HG03521 (cell line): ENCODE results near the gene NR2C2.

ENCODE experiments used
- ATAC-seq: cut with Tn5 transposase; IDR thresholded peaks from one replicate; pipeline ENCODE4 v1.9.1; 2021; ENCODE audit warnings: mild to moderate bottlenecking, moderate library complexity; ENCODE audit not compliant: unreplicated experiment

NR2C2 gene

GRCh38 chr3:14921034-14921616 is 26.3 kb upstream of the NR2C2 start:
- ATAC-seq: peak; percentile 62

DNA sequence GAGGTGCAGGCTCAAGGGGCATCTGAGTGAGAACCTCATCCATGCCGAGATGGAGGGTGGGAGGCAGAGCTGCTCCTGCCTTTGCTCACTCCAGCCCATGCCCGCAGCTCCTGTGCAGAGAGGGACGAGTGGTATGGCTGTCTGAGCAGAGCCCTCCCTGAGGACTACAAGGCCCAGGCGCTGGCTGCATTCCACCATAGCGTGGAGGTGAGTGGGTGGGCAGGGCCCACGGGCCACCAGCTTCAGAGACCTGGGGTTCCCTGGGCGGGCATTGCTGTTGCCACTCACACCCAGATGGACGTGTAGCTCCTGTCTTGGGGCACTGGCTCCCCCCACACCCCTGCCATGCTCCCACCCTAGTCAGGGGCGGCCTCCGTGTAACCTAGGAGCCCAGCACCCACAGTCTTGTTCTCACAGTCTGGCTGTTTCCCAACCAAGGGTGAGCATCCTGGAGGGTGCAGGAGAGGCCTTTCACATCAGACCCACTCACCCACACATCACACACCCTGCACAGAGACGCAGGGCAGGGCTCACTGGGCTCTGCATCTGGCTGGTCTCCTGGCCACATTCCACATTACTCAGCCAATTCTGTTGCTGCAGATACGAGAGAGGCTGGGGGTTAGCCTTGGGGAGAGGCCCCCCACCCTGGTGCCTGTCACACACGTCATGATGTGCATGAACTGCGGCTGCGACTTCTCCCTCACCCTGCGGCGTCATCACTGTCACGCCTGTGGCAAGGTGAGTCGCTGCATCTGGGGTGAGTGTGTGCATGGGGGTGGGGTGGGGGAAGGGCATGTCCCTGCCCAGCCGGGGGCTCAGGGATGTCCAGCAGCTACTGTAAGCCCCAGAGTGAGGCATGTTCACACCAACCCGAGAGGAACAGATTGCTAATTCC is 25.3 kb upstream of the NR2C2 start:
- no peak for ATAC-seq

DNA sequence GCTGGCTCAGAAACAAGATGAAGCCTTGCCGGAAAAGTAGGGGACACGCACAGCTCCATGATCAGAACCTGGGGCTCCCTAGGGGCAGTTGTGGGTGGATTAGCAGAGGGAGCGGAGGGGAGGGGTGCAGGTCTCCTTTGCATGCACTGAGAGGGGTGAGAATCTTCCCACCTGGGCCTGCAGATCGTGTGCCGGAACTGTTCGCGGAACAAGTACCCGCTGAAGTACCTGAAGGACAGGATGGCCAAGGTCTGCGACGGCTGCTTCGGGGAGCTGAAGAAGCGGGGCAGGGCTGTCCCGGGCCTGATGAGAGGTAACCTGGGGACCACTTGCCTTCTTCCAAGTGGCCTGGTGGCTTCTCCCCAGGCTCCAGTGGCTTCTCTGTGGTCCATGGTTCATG is 24.5 kb upstream of the NR2C2 start:
- no peak for ATAC-seq

DNA sequence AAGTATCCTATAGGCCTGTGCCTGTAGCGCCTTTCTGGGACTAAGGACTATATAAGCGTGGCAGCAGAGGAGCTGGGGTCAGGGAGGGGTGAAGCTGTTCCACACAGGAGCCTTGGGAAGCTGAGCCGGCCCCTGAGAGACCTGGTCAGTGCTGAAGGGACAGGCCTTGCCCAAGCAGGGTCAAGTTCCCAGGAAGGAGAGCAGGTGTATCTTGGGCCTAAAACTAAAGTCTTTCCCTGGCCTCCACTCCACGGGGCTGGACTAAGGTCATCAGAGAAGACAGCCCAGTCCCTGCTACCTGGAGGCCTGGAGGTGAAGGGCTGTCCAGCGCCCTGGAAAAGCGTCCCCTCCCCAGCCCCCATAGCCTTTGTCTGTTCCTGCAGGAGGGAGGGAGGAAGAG is 23.9 kb upstream of the NR2C2 start:
- ATAC-seq: no peak

GRCh38 chr3:14925729-14926591 is 21.4 kb upstream of the NR2C2 start:
- no peak for ATAC-seq

- no peak for ATAC-seq
Observed at GRCh38 chr3:14926592-14926991, 20.8 kb upstream of the NR2C2 start.

DNA sequence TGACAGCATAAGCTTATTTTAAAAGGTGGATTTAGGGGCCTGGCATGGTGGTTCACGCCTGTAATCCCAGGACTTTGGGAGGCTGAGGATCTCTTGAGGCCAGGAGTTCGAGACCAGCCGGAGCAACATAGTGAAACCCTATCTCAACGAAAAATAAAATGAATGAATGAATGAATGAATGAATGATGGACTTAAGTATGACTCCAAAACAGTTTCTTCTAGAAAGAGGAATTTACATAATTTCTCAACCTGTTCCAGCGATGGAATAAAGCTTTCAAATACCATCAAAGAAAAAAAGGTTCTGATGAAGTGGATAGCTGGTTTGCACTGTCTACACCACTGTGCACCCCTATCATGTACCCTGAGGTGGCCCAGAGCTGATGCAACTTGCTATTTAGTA is 20.1 kb upstream of the NR2C2 start:
- no peak for ATAC-seq

DNA sequence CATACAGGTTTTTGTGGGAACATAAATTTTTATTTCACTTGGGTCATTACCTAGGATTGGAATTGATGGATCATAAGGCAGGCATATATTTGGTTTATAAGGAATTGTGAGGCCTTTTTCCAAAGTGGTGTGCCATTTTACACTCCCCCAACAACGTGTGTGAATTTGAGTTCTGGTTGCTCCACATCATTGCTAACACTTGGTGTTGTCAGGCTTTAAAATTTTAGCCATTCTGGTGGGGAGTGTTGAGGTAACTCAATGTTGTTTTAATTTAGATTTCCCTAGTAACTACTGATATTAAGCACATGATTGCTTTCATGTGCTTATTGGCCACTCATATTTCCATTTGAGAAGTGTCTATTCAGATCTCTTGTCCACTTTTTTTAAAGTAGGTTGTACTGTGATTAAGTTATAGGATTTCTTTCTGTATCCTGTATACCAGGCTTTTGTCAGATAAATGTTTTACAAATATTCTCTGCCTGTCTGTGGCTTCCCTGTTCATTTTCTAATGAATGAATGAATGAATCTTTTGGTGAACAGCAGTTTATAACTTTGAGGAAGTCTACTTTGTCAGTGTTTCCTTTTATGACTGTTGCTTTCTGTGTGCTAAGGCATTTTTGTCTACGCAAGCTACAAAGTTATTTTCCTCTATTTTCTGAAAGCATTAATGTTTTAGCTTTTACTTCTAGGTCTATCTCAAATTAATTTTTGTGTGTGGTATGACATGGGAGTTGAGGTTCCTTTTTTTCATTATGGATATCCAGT is 17.9 kb upstream of the NR2C2 start:
- ATAC-seq: no peak

GRCh38 chr3:14933820-14934425 is 13.5 kb upstream of the NR2C2 start:
- no peak for ATAC-seq

DNA sequence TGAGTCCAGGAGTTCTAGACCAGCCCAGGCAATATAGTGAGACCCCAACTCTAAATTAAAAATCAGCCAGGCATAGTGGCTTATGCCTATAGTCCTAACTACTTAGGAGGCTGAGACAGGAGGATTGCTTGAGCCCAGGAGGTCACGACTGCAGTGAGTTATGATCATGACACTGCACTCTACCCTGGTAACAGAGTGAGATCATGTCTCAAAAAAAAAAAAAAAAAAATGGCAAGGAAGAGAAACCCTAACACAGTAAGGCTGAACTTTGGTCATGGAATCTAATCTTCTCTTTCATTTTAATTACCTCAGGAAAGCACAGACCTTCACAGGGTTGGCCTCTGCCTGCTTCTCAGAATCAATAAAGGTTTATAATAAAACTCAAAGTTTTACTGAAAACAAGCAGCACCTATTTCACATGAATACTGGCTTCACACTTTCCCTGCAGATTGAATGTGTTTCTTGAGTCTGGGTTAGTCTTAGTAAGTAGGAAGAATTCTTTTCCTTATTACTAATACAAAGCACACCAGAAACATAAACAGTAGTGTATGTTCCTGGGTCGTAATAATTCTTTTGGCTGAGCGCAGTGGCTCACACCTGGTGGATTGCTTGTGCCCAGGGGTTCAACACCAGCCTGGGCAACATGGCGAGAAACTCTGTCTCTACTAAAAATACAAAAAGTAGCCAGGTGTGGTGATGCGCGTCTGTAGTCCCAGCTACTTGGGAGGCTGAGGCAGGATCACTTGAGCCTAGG is 11.6 kb upstream of the NR2C2 start:
- ATAC-seq: no peak

DNA sequence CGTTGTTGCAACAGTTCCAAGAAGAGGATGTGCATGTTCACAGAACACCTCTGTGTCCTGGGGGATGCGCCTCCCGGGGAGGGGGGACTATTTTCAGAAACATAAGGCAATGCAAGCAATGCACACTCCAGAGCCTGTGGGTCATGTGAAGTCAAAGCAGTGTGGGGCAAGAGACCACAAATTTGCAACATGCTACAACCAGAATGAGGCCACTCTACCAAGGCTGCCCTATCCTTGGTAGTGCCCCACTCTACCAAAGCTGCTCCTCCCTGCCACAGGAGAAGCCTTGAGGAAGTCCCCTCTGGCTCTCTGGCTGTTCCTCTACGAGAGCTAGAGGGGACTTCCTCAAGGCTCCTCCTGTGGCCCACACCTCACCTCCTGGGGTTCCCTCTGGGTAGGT is 8.4 kb upstream of the NR2C2 start:
- no peak for ATAC-seq

- ATAC-seq: no peak
Observed at GRCh38 chr3:14941871-14942270, 5.5 kb upstream of the NR2C2 start.

GRCh38 chr3:14943042-14943441 is 4.3 kb upstream of the NR2C2 start:
- ATAC-seq: no peak

DNA sequence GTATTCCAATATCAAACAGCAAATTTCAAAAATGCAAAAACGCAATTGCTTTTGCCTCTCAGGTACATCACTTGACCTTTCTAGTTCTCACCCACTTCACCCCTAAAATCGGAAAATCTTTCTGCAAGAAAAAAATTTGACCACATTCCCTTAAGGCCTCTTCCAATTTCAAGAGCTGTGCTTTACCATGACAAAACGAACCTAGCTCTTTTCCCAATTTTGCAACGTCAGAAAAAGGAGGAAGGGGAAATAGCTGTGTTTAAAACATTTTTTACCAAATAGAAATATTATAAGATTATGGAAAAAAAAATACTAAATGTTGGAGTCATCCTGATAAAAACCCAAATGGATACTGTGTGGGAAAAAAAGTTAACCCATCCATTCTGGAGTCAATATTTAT is 1.1 kb upstream of the NR2C2 start:
- no peak for ATAC-seq

- no peak for ATAC-seq
Observed at GRCh38 chr3:14946739-14947099, 664 bp upstream of the NR2C2 start.

DNA sequence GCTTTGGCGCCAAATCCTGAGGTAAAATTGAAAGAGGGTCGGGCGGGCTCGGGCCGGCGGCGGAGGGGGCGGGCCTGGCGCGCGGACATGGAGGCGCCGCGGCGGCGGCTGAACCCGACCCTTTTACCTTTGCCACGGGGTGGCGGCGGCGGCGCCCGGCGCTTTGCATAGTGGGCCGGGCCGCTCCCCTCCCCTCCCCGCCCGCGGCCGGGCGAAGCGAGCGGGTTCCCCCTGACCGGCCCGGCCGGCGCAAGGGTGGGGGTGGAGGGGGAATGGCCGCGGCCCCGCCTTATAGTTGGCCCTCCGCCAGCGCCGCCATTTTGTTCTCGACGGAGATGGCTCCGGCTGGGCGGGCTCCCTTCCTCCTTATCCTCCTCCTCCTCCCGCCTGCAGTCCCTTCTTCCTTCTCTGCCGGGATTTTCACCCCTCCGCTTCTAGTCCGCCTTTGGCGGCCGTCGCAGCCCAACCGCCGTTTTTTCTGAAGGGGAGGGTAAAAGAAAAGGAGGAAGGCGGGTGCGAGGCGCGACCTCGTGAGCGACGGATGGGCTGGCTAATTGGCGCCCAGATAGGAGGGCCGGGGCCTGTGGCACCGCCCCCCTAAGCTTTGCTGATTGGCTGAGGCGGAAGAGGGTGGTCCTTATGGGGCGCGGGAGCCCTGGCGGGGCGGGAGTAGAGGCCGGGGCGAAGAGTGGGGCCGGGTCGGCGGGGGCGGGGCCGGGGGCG is 664 bp downstream of the NR2C2 start:
- peak; percentile 80 for ATAC-seq

- no peak for ATAC-seq
Observed at GRCh38 chr3:14948609-14949038, 1.2 kb downstream of the NR2C2 start.

DNA sequence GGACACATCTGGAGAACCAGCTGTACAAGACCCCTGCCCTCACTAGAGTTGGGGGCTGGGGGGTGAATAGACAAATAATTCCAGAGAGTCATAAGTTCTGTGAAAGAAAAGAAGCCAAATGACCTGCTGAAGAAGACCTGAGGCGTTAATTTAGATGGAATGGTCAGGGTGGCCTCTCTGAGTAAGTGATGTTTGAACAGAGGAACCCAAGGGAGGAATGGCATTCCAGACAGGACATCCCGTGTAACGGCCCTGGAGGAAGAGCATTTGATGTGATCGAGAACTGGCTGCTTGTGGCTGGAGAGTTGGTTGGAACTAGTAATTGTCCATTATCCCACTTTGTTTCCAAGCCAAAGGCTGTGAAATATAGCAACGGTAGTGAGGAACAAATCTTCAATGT is 1.7 kb downstream of the NR2C2 start:
- no peak for ATAC-seq

DNA sequence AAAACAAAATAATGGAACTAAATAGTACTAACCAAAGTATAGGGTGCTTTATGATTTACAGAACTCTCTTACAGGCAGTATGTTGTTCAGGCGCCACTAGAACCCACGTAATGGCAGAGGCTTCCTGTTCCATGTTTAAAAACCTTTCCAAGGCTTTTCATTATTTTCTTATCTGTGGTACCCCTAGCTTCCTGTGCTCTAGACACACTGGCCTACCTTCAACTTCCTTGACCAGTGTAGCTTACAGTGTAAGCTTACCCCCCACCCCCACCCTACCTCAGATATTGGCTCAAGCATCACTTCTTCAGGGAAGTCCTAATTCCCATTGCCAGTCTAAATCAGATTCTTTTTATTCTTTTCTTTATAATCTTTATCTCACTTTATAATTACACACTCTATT is 2.9 kb downstream of the NR2C2 start:
- no peak for ATAC-seq
